HepG2 (cell line): ENCODE results near the gene TAF6. TPM values are rescaled to one million over a fixed set of nuclear protein-coding genes. Genes with fewer than 3 reads are reported as not detected.
A peak's percentile ranks its signal among the peaks of the same experiment; 100 is the strongest.

Experiments used
- EHMT2 ChIP-seq: fragments of 200-600 bp; sonication (generic); IDR thresholded peaks from 2 replicates; pipeline ENCODE4 v1.7.0; 2017; ENCODE audit warnings: antibody characterized with exemption, low read depth, low read length, borderline replicate concordance
- HCFC1 ChIP-seq: fragments of 150-350 bp; IDR thresholded peaks from 2 replicates; pipeline ENCODE4 v1.6.1; 2014; ENCODE audit warnings: low read depth, low read length
- MBNL3 ChIP-seq: fragments of 250-450 bp; sonication (Bioruptor Pico); conservative IDR thresholded peaks from 2 replicates; pipeline ENCODE4 v1.8.0; 2022; ENCODE audit warnings: mild to moderate bottlenecking, inconsistent platforms
- PCBP2 ChIP-seq: fragments of 200-400 bp; formaldehyde crosslinking; optimal IDR thresholded peaks from 2 replicates; pipeline ENCODE3; 2018; ENCODE audit warnings: low read length, low read depth; ENCODE audit not compliant: poor library complexity, severe bottlenecking
- THYN1 ChIP-seq: sonication (generic); formaldehyde crosslinking; IDR thresholded peaks from 2 replicates; pipeline ENCODE4 v1.8.1; 2023; ENCODE audit warnings: low read depth, mild to moderate bottlenecking, moderate library complexity, missing genetic modification reagents, borderline replicate concordance
- TOPORS ChIP-seq: sonication (generic); formaldehyde crosslinking; IDR thresholded peaks from 2 replicates; pipeline ENCODE4 v1.8.0; 2023; ENCODE audit warnings: mild to moderate bottlenecking, missing genetic modification reagents
- ZNF567 ChIP-seq: sonication (generic); formaldehyde crosslinking; IDR thresholded peaks from 2 replicates; pipeline ENCODE4 v1.8.1; 2023; ENCODE audit warnings: mild to moderate bottlenecking, missing genetic modification reagents, borderline replicate concordance
- ZSCAN30 ChIP-seq: sonication (generic); formaldehyde crosslinking; IDR thresholded peaks from 2 replicates; pipeline ENCODE4 v1.5.0; 2020; ENCODE audit warnings: mild to moderate bottlenecking, missing genetic modification reagents
- polyA plus RNA-seq, 8 experiments: library from polyadenylated mRNA; depleted of rRNA in 3 of 8; stranded (reverse) in 7 of 8; unstranded in 1 of 8; fragments of >200 nt; fragmentation: Illumina TruSeq in 4 of 8; extraction: Trizol in 4 of 8; gene quantifications; 2 replicates each; pipeline versions ENCODE4 v1.2.1 to v1.2.3, GENCODE V29; 2011 to 2016; ENCODE audit warnings: low read depth in 4 of 8, missing spikeins in 1 of 8, mixed read lengths in 1 of 8; ENCODE audit not compliant: insufficient read depth in 1 of 8
- total RNA-seq, 5 experiments: library from RNA; depleted of rRNA; stranded (reverse); fragments of >200 nt; fragmentation: Illumina TruSeq; extraction: Trizol; gene quantifications; 2 replicates each; pipeline ENCODE4 v1.2.3, GENCODE V29; 2016; ENCODE audit warnings: low read depth in 1 of 5
- TF ChIP-seq, protein P1 (sequence below), 2 experiments: fragments of 450-650 bp in 1 of 2; sonication (generic) in 1 of 2; formaldehyde crosslinking; IDR thresholded peaks; 2 replicates each; pipeline versions ENCODE4 v1.5.0 to v1.8.0; 2020 to 2022; ENCODE audit warnings: mild to moderate bottlenecking in 1 of 2, missing genetic modification reagents in 1 of 2
- TF ChIP-seq, protein P2 (sequence below): IDR thresholded peaks from 2 replicates; pipeline ENCODE4 v1.6.1; 2016; ENCODE audit warnings: low read depth
- TF ChIP-seq, protein P3 (sequence below): sonication (generic); formaldehyde crosslinking; IDR thresholded peaks from 2 replicates; pipeline ENCODE4 v1.5.0; 2020; ENCODE audit warnings: mild to moderate bottlenecking, missing genetic modification reagents, moderate library complexity
- TF ChIP-seq, protein P4 (sequence below): sonication (generic); formaldehyde crosslinking; IDR thresholded peaks from 2 replicates; pipeline ENCODE4 v1.5.0; 2020; ENCODE audit warnings: missing genetic modification reagents, mild to moderate bottlenecking, borderline replicate concordance
- TF ChIP-seq, protein P5 (sequence below): sonication (generic); formaldehyde crosslinking; IDR thresholded peaks from 2 replicates; pipeline ENCODE4 v1.4.0; 2020; ENCODE audit warnings: missing genetic modification reagents, borderline replicate concordance
- TF ChIP-seq, protein P6 (sequence below): sonication (generic); formaldehyde crosslinking; IDR thresholded peaks from 2 replicates; pipeline ENCODE4 v1.4.0; 2020; ENCODE audit warnings: missing genetic modification reagents

Gene TAF6
- total and polyA plus RNA-seq, 2 of the 13 experiments (the other 11 are each of a cell fraction or from before 2014, with no cell fraction given) = 12.9 to 18.8 TPM

DNA sequence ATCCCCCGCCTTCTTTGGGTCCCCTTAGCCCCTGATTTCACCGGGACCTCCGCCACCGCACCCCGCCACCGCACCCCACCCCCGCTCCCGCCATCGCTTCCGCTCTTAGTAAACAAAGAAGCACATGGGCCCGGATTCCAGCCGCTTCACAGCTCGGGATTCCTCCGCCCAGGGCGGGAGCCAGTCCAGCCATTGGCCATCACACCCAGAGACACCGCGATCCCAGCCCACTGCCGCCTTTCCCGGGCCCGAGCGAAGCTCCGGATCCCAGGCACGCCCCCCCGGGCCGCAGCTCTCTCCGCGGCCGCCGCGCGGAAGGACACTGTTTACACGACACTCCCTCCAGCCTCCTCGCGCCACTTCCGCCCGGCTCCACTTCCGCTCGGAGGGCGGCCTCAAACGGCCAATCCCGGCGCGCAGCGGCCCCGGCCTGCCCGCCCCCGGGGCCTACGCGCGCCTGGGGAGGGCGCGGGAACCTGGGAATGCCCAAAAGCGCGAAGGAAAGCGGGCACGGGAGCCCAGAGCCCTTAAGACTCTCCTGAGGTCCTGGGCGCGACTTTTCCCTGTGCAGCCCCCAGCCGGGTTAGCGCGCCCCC is 18.6 kb downstream of the TAF6 start (continued):
- TF ChIP-seq ZNF567 (CRISPR knock-in tag) = 0 out of 2 replicates have a peak, but pooled peaks have one; percentile 72
- TF ChIP-seq, protein P1, sequence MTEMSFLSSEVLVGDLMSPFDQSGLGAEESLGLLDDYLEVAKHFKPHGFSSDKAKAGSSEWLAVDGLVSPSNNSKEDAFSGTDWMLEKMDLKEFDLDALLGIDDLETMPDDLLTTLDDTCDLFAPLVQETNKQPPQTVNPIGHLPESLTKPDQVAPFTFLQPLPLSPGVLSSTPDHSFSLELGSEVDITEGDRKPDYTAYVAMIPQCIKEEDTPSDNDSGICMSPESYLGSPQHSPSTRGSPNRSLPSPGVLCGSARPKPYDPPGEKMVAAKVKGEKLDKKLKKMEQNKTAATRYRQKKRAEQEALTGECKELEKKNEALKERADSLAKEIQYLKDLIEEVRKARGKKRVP (CRISPR knock-in tag; IDR thresholded peaks at IDR 0.05) = no peak
- TF ChIP-seq, protein P2, sequence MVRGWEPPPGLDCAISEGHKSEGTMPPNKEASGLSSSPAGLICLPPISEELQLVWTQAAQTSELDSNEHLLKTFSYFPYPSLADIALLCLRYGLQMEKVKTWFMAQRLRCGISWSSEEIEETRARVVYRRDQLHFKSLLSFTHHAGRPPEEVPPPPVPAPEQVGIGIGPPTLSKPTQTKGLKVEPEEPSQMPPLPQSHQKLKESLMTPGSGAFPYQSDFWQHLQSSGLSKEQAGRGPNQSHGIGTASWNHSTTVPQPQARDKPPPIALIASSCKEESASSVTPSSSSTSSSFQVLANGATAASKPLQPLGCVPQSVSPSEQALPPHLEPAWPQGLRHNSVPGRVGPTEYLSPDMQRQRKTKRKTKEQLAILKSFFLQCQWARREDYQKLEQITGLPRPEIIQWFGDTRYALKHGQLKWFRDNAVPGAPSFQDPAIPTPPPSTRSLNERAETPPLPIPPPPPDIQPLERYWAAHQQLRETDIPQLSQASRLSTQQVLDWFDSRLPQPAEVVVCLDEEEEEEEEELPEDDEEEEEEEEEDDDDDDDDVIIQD (CRISPR knock-in tag) = peak; percentile 45; the same call in 1 of the 2 replicates
- TF ChIP-seq, protein P3, sequence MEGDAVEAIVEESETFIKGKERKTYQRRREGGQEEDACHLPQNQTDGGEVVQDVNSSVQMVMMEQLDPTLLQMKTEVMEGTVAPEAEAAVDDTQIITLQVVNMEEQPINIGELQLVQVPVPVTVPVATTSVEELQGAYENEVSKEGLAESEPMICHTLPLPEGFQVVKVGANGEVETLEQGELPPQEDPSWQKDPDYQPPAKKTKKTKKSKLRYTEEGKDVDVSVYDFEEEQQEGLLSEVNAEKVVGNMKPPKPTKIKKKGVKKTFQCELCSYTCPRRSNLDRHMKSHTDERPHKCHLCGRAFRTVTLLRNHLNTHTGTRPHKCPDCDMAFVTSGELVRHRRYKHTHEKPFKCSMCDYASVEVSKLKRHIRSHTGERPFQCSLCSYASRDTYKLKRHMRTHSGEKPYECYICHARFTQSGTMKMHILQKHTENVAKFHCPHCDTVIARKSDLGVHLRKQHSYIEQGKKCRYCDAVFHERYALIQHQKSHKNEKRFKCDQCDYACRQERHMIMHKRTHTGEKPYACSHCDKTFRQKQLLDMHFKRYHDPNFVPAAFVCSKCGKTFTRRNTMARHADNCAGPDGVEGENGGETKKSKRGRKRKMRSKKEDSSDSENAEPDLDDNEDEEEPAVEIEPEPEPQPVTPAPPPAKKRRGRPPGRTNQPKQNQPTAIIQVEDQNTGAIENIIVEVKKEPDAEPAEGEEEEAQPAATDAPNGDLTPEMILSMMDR (CRISPR knock-in tag) = no peak
- TF ChIP-seq HCFC1 = peak; percentile 43; the same call in 1 of the 2 replicates
- TF ChIP-seq, protein P4, sequence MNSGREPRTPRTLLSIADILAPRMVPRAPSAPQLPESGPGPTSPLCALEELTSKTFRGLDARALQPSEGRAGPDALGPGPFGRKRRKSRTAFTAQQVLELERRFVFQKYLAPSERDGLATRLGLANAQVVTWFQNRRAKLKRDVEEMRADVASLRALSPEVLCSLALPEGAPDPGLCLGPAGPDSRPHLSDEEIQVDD (CRISPR knock-in tag) = no peak
- TF ChIP-seq ZSCAN30 (CRISPR knock-in tag) = 0 out of 2 replicates have a peak, but pooled peaks have one; percentile 4
- TF ChIP-seq MBNL3 (CRISPR knock-in tag) = no peak
- TF ChIP-seq EHMT2 = no peak
- TF ChIP-seq TOPORS (CRISPR knock-in tag) = no peak; the same call in none of the 2 replicates
- TF ChIP-seq, protein P5, sequence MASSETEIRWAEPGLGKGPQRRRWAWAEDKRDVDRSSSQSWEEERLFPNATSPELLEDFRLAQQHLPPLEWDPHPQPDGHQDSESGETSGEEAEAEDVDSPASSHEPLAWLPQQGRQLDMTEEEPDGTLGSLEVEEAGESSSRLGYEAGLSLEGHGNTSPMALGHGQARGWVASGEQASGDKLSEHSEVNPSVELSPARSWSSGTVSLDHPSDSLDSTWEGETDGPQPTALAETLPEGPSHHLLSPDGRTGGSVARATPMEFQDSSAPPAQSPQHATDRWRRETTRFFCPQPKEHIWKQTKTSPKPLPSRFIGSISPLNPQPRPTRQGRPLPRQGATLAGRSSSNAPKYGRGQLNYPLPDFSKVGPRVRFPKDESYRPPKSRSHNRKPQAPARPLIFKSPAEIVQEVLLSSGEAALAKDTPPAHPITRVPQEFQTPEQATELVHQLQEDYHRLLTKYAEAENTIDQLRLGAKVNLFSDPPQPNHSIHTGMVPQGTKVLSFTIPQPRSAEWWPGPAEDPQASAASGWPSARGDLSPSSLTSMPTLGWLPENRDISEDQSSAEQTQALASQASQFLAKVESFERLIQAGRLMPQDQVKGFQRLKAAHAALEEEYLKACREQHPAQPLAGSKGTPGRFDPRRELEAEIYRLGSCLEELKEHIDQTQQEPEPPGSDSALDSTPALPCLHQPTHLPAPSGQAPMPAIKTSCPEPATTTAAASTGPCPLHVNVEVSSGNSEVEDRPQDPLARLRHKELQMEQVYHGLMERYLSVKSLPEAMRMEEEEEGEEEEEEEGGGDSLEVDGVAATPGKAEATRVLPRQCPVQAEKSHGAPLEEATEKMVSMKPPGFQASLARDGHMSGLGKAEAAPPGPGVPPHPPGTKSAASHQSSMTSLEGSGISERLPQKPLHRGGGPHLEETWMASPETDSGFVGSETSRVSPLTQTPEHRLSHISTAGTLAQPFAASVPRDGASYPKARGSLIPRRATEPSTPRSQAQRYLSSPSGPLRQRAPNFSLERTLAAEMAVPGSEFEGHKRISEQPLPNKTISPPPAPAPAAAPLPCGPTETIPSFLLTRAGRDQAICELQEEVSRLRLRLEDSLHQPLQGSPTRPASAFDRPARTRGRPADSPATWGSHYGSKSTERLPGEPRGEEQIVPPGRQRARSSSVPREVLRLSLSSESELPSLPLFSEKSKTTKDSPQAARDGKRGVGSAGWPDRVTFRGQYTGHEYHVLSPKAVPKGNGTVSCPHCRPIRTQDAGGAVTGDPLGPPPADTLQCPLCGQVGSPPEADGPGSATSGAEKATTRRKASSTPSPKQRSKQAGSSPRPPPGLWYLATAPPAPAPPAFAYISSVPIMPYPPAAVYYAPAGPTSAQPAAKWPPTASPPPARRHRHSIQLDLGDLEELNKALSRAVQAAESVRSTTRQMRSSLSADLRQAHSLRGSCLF (CRISPR knock-in tag) = no peak; the same call in 1 of the 2 replicates
- TF ChIP-seq PCBP2 = no peak
- no peak for TF ChIP-seq THYN1
- TF ChIP-seq, protein P6, sequence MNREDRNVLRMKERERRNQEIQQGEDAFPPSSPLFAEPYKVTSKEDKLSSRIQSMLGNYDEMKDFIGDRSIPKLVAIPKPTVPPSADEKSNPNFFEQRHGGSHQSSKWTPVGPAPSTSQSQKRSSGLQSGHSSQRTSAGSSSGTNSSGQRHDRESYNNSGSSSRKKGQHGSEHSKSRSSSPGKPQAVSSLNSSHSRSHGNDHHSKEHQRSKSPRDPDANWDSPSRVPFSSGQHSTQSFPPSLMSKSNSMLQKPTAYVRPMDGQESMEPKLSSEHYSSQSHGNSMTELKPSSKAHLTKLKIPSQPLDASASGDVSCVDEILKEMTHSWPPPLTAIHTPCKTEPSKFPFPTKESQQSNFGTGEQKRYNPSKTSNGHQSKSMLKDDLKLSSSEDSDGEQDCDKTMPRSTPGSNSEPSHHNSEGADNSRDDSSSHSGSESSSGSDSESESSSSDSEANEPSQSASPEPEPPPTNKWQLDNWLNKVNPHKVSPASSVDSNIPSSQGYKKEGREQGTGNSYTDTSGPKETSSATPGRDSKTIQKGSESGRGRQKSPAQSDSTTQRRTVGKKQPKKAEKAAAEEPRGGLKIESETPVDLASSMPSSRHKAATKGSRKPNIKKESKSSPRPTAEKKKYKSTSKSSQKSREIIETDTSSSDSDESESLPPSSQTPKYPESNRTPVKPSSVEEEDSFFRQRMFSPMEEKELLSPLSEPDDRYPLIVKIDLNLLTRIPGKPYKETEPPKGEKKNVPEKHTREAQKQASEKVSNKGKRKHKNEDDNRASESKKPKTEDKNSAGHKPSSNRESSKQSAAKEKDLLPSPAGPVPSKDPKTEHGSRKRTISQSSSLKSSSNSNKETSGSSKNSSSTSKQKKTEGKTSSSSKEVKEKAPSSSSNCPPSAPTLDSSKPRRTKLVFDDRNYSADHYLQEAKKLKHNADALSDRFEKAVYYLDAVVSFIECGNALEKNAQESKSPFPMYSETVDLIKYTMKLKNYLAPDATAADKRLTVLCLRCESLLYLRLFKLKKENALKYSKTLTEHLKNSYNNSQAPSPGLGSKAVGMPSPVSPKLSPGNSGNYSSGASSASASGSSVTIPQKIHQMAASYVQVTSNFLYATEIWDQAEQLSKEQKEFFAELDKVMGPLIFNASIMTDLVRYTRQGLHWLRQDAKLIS (CRISPR knock-in tag) = no peak
